Measurements from ENCODE around the gene PDE4D.

- TF ChIP-seq, protein P1, sequence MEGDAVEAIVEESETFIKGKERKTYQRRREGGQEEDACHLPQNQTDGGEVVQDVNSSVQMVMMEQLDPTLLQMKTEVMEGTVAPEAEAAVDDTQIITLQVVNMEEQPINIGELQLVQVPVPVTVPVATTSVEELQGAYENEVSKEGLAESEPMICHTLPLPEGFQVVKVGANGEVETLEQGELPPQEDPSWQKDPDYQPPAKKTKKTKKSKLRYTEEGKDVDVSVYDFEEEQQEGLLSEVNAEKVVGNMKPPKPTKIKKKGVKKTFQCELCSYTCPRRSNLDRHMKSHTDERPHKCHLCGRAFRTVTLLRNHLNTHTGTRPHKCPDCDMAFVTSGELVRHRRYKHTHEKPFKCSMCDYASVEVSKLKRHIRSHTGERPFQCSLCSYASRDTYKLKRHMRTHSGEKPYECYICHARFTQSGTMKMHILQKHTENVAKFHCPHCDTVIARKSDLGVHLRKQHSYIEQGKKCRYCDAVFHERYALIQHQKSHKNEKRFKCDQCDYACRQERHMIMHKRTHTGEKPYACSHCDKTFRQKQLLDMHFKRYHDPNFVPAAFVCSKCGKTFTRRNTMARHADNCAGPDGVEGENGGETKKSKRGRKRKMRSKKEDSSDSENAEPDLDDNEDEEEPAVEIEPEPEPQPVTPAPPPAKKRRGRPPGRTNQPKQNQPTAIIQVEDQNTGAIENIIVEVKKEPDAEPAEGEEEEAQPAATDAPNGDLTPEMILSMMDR (IDR thresholded peaks at IDR 0.05; ENCODE audit: insufficient read depth, low read length), result no peak
- TF ChIP-seq POLR2AphosphoS5 (IDR thresholded peaks at IDR 0.05; ENCODE audit: low read depth) (no peak), REST (IDR thresholded peaks at IDR 0.05; ENCODE audit: insufficient replicate concordance, low read depth) (no peak), GABPA (IDR thresholded peaks at IDR 0.05; ENCODE audit: low read depth) (no peak)
Measured at GRCh38 chr5:59236448-59236847, 657.1 kb downstream of the PDE4D start.
